ENCODE data around the gene MCRIP1. TPM values are rescaled to one million over a fixed set of nuclear protein-coding genes. Genes with fewer than 3 reads are reported as not detected.

MCRIP1 gene
- total and polyA plus RNA-seq, 10 of the 15 experiments (the other 5 are each of a cell fraction or from before 2014, with no cell fraction given): 0.31 to 54.4 (median 30.8) TPM

GRCh38 chr17:81867170-81867990 is 34.3 kb upstream of the MCRIP1 start:
- H3K9ac ChIP-seq (ENCODE audit: control insufficient read depth, insufficient read depth, low read length): peak overlapping the region; percentile 9
- TF ChIP-seq NR2F1 (conservative IDR thresholded peaks at IDR 0.05) (no peak), POLR2AphosphoS5 (IDR thresholded peaks at IDR 0.05; ENCODE audit: low read length) (no peak; the same call in 1 of the 2 replicates), YY1 (IDR thresholded peaks at IDR 0.05; ENCODE audit: low read depth, low read length) (no peak), LARP7 (IDR thresholded peaks at IDR 0.05) (peak; percentile 63; the same call in 1 of the 2 replicates), NFYB (IDR thresholded peaks at IDR 0.05; ENCODE audit: insufficient read depth, low read depth, low read length) (no peak), ATF7 (IDR thresholded peaks at IDR 0.05; ENCODE audit: low read depth) (no peak), BMI1 (IDR thresholded peaks at IDR 0.05; ENCODE audit: borderline replicate concordance) (0 out of 2 replicates have a peak, but pooled peaks have one; percentile 30), SMC3 (IDR thresholded peaks at IDR 0.05; ENCODE audit: borderline replicate concordance, low read length) (no peak), MAX (IDR thresholded peaks at IDR 0.05; ENCODE audit: low read depth, low read length) (peak; percentile 25; the same call in 1 of the 2 replicates), BACH1 (IDR thresholded peaks at IDR 0.05; ENCODE audit: borderline replicate concordance) (peak; percentile 92), TCF3 (IDR thresholded peaks at IDR 0.05; ENCODE audit: borderline replicate concordance, insufficient read depth, low read depth, low read length) (peak; percentile 81; the same call in 1 of the 2 replicates), IKZF2 (IDR thresholded peaks at IDR 0.05) (no peak), CBX5 (IDR thresholded peaks at IDR 0.05; ENCODE audit: low read depth) (no peak), BCL11A (IDR thresholded peaks at IDR 0.05; ENCODE audit: low read depth, low read length) (no peak; the same call in 1 of the 2 replicates), IRF3 (IDR thresholded peaks at IDR 0.05) (no peak), POLR2A (IDR thresholded peaks at IDR 0.05; ENCODE audit: low read depth, low read length) (peak; percentile 53), FOXM1 (IDR thresholded peaks at IDR 0.05; ENCODE audit: low read depth, low read length) (0 out of 2 replicates have a peak, but pooled peaks have one; percentile 9), ZZZ3 (IDR thresholded peaks at IDR 0.05; ENCODE audit: control insufficient read depth, insufficient read length, low read depth) (no peak), ZBTB40 (IDR thresholded peaks at IDR 0.05; ENCODE audit: borderline replicate concordance) (no peak), MTA3 (IDR thresholded peaks at IDR 0.05; ENCODE audit: borderline replicate concordance, low read length) (peak; percentile 40; the same call in 1 of the 2 replicates)

More at GRCh38 chr17:81867170-81867990, 34.3 kb upstream of the MCRIP1 start:
- BruUV-seq (replicated peaks): no TSS peak
- ChIA-PET POLR2A (interaction anchor here (1.4 to 3.5 kb wide), 4 partner anchors 15 to 58 kb away, joined by 3 to 26 read pairs (median 8); partner anchors contain the start of genes ALYREF, ANAPC11 and MCRIP1), SMC1A (ENCODE audit: uncharacterized antibody, unreplicated experiment) (no interaction called here), RAD21 (ENCODE audit: unreplicated experiment) (no interaction called here), CTCF (no interaction called here)
- Histone ChIP-seq H3K79me2 (ENCODE audit: control insufficient read depth, insufficient read depth, low read length) (peaks cover 72% of the 10 kb centered on the region), H3K9me3 (replicated peaks; ENCODE audit: control insufficient read depth, insufficient read depth, low read length) (no peaks in the 10 kb centered on the region), H3K4me3 (no peak overlapping the region), H4K20me1 (ENCODE audit: control insufficient read depth, insufficient read depth) (0 out of 2 replicates have a peak, but pooled peaks cover 3% of the 10 kb centered on the region), H3K4me1 (ENCODE audit: control insufficient read depth, insufficient read depth, low read length) (peaks cover 13% of the 10 kb centered on the region), H3K27ac (ENCODE audit: control insufficient read depth, insufficient read depth) (no peak overlapping the region), H3K27me3 (replicated peaks in 1 of 2; ENCODE audit: control insufficient read depth in 2 of 2, insufficient read depth in 2 of 2, low read length in 1 of 2) (no peaks in the 10 kb centered on the region), H2AFZ (ENCODE audit: control insufficient read depth, low read depth, low read length) (no peak overlapping the region), H3K4me2 (ENCODE audit: control insufficient read depth, insufficient read depth) (no peak overlapping the region; the same call in 1 of the 2 replicates), H3K36me3 (ENCODE audit: control insufficient read depth in 2 of 2, insufficient read depth in 2 of 2, low read length in 1 of 2) (peaks cover 11 to 24% of the 10 kb centered on the region in 2 experiments; a peak in 3 of 4 replicates)
- ATAC-seq: peak; percentile 1; the same call in 1 of the 3 replicates
- no peak for FAIRE-seq
- DNase-seq (ENCODE audit: low read depth, low spot score): no peak
- intact Hi-C loops (cut with micrococcal nuclease; ENCODE audit: unreplicated experiment): no loop called here
- in situ Hi-C loops (cut with MboI): no loop called here
- WGBS (ENCODE audit: insufficient coverage, insufficient replicate concordance, low lambda C conversion rate, missing lambda C conversion rate): 46% methylated on average over 23 of the region's 23 CpGs
